GM12873 (cell line): Measurements from ENCODE around the gene HDDC3.

Experiments
- CTCF ChIP-seq: IDR thresholded peaks from 2 replicates; pipeline ENCODE4 v1.5.1; 2012; ENCODE audit warnings: low read depth, mild to moderate bottlenecking, moderate library complexity, low read length, control low read depth; ENCODE audit not compliant: insufficient read depth; ENCODE audit errors: missing control alignments

The HDDC3 gene

GRCh38 chr15:90904746-90905145 is 27.6 kb downstream of the HDDC3 start:
- no peak for TF ChIP-seq CTCF

GRCh38 chr15:90903733-90904536 is 28.4 kb downstream of the HDDC3 start:
- no peak for TF ChIP-seq CTCF

GRCh38 chr15:90902840-90903732 is 29.3 kb downstream of the HDDC3 start, which contains the start of gene MAN2A2:
MAN2A2 (plus strand) TSS chr15:90903302; CDS start chr15:90904208, 906 bp downstream.
- no peak for TF ChIP-seq CTCF

GRCh38 chr15:90902040-90902839 is 30.1 kb downstream of the HDDC3 start:
- peak; percentile 86 for TF ChIP-seq CTCF

GRCh38 chr15:90901175-90902039 is 30.9 kb downstream of the HDDC3 start:
- no peak for TF ChIP-seq CTCF

- TF ChIP-seq CTCF = peak; percentile 31
Measured at GRCh38 chr15:90897131-90897655, 35.2 kb downstream of the HDDC3 start.
